GM18505 (cell line): ENCODE results near the gene KIF1A.

Source experiments
- ATAC-seq: cut with Tn5 transposase; IDR thresholded peaks from one replicate; pipeline ENCODE4 v1.9.1; 2021; ENCODE audit not compliant: unreplicated experiment
- POLR2A ChIP-seq: IDR thresholded peaks from 4 replicates; pipeline ENCODE4 v1.6.1; 2011; ENCODE audit warnings: borderline replicate concordance; ENCODE audit not compliant: insufficient read depth, insufficient read length; ENCODE audit errors: extremely low read depth

Gene KIF1A

DNA sequence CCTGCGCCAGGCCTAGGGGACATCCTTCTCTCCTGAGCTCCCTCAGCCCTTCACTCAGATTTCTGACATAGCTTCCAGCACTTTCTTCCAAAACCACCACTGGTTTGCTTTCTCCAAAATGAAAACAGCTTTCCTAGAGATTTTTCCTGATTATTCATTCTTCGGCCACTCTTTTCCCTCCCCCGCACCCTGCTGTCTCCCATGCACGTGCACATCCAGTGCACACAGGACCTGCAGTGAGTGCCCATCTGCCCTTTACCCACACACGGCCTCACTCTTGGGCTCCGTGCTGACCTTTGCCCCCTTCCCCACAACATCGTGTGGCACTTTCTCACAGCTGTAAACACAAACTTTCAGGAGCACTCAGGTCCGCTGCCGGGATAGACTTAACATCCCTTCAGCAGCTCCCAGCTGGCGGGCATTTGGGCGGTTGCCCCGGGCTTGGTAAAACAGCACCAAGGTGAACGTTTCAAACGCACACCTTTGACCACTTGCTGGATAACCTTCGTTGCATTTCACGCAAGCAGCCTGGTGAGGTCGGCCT, 25.8 kb downstream of the KIF1A start:
- no peak for ATAC-seq
- TF ChIP-seq POLR2A = no peak

DNA sequence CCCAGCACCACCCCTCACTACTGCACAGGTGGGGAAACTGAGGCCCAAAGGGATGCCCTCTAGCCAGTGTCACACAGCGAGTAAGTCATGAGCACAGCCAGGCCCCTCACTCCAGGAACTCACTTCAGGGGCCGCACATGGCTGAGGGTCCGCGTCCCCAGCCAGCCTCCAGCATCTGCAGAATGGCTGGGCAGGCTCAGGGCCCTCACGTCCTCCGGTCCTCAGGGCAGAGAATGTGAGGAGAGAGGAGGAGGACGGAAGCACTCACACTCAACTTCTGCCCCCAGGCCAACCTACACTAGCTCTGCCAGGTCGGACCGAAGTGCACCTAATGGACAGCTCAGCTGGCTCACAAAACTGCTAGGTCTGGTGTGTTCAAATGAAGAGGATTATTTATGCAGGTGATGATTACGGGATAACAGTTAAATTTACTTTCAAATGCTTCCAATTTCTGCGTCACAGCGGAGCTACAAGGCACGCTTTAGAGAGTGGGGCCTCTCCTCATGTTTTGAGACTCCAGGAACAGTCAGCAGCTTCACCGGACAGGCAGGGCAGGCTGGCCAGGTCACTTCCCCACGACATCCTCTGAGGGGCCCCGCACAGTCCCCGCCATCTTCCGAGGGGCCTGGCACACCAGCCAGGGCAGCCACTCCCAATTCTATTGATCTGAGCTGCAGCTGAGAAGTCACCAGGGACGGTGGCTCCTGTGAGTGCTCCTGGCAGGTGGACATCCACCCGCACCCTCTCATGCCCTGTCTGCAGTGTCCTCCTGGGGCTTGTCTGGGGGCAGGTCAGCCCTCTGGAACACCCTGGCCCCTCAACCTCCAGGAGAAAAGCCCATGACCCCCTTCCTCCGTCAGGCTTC, 26.5 kb downstream of the KIF1A start:
- ATAC-seq = no peak
- TF ChIP-seq POLR2A = no peak

DNA sequence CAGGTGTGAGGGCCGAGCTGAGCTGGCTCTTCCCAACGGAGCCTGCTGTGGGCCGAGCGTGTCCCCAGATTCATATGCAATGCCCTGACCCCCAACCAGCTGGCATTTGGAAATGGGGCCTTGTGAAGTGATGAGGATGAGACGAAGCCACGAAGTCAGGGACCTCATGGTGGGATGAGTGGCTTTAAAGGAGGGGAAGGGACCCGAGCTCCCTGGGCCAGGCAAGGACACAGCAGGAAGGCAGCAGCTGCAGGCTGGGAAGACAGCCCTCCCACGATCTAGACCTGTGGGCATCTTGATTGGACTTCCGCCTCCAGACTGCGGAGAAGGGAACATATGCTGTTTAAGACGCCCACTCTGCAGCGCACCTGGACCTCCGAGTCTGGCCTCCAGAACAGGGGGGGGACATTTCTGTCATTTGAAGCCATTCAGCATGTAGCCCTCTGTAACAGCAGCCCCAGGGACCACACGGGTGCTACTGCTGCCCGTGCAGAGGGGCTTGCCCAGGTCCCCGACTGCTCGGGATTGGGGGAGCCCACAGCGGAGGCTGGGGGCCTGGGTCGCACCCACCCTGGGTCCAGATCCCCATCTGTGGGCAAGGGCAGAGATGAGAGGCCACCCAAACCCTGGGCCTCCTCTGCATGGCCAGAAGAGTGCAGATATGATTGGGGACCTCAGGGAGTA, 27.2 kb downstream of the KIF1A start:
- TF ChIP-seq POLR2A = no peak
- no peak for ATAC-seq

DNA sequence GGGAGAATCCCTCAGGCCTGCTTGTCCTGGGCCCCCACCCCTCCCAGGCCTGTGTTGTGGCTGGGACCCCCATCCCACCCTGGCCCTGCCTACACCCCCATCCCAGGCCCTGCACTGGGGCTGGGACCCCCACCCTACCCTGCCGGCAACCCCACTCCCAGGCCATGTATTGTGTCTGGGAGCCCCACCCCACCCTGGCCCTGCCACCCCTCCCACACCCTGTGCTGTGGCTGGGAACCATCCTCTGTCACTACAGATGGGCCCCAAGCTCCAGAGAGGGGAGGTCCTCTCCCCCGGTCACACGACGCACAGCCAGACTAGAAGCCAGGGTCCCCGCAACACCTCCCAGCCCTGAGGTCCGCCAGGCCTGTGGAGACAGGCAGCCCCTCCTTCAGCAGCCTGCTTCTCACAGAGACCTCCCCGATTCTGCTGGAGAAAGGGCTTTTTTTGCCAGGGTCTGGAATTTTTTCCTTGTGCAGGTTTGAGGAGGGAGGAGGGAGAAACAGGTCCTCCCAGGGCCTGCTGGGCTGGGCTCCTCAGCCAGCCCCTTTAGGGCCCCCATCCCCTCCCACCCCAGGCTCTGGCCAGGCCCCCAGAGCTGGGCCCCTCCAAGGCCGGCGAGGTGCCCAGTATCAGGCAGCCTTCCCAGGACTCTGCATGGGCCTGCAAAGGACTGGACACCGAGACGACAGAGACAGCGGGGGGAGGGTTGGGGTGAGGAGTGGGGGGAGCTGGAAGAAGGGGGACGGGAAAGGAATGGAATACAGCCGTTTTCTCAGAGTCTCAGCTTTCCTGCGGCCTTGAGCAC, 28.0 kb downstream of the KIF1A start:
- no peak for ATAC-seq
- no peak for TF ChIP-seq POLR2A

DNA sequence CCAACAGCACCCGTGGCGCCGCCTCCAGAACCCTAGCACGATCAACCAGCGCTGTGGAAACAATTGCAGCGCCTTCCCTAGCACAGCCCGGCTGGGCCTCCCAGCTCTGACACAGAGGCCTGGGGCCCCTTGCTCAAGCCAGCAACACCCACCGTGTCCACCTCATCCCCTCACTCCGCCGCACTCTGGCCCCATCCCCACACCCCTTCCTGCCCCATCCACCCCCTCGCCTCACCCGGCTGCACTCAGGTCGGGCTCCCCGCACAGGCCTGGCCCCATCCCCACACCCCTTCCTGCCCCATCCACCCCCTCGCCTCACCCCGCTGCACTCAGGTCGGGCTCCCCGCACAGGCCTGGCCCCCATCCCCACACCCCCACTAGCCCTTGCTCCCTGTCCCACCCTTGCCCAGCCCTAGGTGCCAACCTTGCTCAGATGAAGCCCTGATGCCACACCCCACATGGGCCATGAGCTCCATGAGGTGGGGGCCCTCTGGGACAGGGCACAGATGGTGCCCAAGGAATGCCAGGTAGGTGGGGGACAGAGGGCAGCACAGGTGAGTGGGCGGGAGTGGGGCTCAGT, 28.7 kb downstream of the KIF1A start:
- TF ChIP-seq POLR2A = no peak
- no peak for ATAC-seq

DNA sequence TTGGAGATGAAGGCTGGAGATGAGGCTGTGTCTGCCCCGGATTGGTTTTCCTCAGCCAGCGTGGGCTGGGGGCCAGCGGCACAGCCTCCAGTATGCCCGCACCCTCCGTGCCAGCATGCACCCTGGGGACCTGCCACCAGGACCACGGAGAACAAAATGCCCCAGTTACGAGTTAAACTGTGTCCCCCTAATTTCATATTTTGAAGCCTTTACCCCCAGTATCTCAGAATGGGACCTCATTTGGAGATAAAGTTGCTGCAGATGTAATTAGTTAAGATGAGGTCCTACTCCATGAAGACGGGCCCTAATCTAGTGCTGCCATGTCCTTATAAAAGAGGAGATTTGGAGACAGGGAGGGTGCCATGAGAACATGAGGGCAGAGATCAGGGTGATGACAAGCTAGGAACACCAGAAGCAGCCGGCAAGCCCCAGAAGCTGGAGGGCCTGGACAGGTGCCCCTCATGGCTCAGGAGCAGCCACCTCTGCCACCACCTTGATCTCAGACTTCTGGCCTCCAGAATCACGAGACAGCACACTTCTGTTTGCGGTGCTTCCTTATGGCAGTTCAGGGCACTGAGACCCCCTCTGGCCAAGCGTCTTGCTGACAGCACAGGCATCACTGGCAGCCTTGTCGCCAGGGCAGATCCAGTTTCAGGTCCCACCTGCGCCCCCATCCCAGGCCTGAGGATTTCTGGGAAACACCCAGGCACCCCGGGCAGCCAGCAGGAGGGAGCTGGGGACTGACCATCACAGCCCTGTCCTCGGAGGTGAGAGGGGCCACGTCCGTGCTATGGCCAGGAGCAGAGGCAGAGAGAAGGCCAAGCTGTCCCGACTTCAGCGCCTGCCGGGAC, 29.4 kb downstream of the KIF1A start:
- TF ChIP-seq POLR2A = no peak
- no peak for ATAC-seq

DNA sequence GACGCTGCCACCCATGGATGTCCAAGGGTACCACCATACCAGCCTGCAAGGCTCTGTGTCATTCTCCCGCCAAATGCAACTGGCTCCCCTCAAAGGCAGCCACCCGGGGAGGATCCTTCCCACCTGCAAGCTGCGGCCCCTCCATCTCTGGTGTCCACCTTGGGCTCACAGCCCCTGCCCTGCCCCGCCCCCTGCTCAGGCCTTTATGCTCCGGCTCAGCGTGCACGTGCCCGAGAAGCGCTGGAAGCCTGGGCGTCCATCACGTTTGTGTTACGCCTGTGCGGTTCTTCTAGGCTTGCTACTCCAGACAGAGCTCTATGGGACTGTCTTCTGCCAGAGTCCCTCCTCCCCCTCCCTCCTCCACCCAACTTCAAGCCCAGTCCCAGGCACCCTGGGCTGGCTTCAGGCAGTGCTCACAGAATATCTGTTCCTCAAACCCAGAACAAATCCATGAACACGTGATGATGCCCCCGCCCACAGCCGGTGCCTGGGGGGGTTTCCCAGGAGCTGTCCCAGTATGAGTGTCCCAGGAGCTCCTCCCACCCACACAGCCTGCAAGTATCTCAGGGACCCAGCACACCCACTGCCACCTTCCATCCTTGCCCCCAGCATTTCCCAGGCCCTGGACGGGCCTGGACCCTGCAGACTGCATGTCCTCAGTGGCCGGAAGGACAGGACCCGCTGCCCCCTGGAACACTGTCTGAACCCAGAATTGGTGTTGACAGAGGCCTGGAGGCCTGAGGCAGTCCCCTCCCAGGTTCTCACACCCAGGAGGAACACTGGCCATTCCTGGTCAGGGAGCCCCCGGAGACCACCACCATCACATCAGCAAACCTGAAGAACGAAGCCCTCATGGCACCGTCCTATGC, 30.3 kb downstream of the KIF1A start:
- ATAC-seq = no peak
- TF ChIP-seq POLR2A = no peak

DNA sequence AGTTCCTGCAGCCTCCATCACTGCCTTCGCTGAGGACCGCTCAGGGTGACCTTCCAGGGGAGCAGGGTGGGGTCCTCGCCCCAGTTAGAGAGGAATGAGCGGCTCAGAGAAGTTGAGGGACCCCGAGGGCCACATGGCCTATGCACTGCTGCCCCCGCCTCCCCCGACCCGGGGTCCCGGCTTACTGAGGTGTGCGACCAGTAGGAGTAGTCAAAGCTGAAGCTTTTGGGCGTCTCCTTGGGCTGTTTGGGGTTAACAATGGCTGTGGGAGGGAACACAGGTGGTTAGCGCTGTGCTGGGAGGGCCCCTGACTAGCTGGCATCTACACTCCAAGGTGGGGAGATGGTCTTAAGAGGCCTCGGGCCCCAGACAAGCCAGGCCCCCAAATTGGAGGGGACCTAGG, 31.0 kb downstream of the KIF1A start:
- TF ChIP-seq POLR2A = no peak
- no peak for ATAC-seq

DNA sequence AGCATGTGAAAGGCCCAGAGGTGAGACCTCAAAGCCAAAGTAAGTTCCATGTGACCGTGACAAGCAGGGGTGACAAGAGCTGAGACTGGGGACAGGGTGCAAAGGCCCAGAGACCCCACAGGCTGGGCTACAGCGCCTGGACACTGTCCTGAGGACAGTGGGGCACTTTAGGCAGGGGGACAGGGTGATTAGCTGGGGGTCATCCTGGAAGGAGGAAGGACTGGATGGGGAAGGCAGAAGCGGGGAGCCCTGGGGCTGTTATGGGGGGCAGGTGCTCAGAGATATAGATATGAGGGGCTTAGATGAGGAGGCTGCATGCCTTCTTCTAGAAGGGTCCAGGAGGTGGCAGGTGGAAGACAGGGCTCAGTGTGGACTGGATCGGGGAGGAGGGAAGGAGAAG, 31.5 kb downstream of the KIF1A start:
- TF ChIP-seq POLR2A = no peak
- ATAC-seq = no peak

DNA sequence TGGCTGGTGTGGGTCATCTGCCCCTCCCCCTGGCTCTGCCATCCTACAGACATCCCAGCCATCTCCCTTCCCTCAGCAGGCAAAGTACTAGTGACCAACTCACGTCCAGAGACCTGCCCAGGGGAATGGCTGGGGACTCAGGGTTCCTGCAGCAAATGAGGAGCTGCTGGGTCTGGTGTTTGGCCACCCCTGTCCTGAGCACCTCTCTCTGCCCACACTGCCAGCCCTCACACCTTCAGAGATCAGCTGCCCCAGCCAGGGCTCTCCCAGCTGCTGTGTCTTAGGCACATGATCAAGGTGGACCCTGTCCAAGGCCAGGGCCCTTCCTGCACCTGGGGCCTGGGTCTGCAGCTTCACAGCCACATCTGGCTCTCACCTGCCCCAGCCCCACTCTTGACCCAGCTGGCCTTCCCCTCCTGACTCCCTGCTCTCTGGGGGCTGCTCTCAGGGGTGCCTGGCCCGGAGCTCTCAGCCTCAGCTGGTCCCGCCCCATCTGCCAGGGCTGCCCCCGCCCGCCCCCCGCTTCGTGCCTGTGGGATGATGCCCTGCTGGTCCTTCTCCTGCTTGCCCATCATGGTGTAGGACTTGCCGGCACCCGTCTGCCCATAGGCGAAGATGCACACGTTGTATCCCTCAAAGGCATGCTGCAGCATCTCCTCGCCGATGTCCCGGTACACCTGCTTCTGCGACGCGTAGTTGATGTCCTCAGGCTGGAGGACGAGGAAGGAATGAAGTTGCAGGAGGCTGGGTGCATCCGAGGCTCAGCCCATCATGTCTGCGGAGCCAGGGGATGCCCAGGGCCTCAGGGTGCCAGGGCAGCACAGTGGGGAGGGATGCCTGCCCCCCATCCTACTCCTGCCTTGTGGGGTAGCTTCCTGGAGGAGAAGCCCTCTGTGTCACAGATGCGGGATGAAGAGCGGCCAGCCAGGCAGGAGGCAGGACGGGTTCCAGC, 32.2 kb downstream of the KIF1A start:
- no peak for ATAC-seq
- TF ChIP-seq POLR2A = no peak

DNA sequence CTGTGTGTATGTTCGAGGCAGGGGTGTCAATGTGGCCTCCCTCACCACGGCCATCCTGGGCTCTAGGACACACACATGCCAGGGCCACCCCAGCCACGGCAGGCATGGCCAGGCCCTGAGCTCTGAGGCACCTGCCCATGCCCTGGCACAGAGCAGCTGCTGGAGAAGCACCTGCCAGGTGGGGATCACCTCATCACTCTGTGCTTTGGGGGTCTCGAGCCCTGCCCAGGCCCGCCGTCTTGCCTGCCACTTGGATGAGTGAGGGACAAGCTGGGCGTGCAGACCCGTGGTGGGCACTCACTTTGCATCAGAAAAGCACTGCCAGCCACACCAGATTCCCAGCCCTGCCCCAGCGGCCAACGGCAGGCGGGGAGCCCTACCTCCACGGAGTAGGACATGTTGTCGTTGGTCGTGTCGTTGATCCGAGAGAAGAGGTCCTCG, 33.1 kb downstream of the KIF1A start:
- no peak for ATAC-seq

More for the DNA sequence above, 33.1 kb downstream of the KIF1A start:
- no peak for TF ChIP-seq POLR2A
